ENCODE data around the gene CLCF1.

- no peak for TF ChIP-seq CTCF (IDR thresholded peaks at IDR 0.05; ENCODE audit: low read length)
- TF ChIP-seq EZH2 (IDR thresholded peaks at IDR 0.05; ENCODE audit: borderline replicate concordance, low read length) = no peak
Observed at GRCh38 chr11:67357831-67358670, 15.3 kb downstream of the CLCF1 start.

All from OCI-LY1 (cell line).